HG02623 (cell line): ENCODE results near the gene MSRB3.

ENCODE experiments used
- ATAC-seq: cut with Tn5 transposase; IDR thresholded peaks from one replicate; pipeline ENCODE4 v1.9.1; 2021; ENCODE audit warnings: moderate library complexity; ENCODE audit not compliant: unreplicated experiment

Gene MSRB3

DNA sequence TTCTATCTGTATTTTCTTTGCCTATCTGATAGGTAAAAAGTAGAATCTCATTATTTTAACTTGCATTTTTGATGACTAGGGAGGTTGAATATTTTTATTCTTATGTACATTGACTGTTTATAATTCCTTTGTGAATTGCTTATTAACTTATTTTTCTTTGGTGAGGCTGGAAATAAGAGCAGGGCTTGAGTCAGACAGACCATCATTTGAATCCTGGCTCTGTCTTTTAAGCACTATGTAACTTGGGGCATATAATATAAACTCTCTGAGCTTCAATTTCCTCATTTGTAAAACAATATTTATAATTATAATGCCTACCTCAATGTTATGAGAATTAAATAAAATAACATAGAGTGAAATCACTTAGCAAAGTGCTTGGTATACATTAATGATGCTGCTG lies 108.9 kb downstream of the MSRB3 start:
- ATAC-seq = no peak

DNA sequence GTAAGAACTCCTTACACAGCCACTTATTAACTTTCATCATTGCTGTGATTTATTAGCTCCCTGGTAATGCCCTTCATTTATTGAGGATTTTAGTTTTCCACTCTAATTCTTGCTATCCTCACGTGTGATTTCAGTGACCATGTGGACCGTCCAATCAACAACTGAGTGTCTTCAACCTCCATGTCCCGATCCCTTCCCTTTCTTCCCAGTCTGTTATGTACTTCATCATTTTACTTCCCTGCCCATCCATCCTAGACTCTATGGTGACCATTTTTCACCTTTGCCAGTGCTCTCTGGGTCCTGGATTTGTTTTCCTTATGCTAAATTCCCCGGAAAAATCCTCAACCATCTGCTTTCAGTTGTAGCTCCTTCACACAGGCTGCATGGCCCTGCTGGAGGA lies 111.0 kb downstream of the MSRB3 start:
- no peak for ATAC-seq

DNA sequence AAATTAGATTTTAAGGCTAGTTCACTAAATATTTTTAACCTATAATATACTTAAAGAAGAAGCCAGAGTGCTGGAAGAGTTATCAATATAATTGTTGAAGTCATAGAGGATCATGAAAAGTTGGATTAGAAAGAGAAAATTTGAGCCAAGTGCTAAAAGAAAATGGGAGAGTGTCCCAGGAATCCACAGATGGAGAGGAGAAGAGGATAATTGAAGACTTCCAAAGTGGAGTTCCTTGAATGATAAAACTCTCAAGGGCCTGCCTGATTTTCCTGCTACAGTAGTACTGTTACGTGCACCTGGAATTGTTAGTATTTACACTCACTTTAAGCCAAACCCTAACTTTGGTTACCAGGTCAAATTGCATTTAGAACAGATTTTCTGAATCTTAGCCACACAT lies 113.2 kb downstream of the MSRB3 start:
- ATAC-seq = no peak

DNA sequence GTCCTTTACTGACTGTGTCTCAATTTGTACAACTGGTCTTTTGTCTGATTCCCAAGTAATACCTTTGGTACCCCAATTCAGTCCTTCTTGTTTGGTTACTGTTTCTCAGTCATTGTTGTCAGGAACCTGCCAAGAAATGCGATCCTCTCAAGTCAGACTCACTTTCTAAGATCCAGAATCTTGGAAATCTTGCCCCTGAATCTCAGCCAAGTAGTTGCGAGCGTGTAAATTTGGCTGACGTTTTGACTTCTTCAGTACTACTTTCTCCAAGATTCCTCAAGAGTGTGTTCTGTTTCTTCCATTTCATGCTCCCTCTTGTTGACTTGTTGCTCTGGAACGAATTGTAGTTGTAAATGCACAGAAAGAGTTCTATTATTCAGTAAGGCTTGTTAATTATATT lies 114.0 kb downstream of the MSRB3 start:
- no peak for ATAC-seq

DNA sequence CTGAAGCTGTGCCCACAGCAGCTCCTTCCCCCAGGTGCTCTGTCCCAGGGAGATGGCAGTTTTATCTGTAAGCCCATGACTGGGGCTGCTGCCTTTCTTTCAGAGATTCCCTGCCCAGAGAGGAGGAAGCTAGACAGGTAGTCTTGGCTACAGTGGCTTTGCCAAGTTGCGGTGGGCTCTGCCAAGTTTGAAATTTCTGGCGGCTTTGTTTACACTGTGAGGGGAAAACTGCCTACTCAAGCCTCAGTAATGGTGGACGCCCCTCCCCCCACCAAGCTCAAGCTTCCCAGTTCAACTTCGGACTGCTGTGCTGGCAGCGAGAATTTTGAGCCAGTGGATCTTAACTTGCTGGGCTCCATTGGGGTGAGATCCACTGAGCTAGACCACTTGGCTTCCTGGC lies 124.7 kb downstream of the MSRB3 start:
- no peak for ATAC-seq

DNA sequence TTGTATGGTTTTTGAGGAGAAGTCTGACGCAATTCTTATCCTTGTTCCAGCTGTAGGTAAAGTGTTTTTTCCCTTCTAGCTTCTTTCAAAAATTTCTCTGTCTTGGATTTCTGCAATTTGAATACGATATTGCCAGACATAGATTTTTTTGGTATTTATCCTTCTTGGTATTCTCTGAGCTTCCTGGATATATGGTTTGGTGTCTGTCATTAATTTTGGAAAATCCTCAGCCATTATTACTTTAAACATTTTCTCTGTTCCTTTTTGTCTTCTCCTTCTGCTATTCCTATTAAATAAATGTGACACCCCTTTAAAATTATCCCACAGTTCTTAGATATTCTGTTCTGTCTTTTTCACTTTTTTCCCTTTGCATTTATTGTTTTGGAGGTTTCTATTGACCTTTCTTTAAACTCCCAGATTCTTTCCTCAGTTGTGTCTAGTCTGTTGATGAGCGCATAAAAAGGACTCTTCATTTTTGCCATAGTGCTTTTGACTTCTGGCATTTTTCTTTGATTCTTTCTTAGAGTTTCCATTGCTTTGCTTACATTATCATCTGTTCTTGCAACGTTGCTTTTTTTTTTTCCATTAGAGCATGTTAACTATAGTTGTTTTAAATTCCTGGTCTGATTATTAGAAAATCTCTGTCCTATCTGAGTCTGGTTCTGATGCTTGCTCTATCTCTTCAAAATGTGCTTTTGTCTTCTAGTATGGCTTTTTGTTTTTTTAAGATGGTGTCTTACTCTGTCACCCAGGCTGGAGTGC lies 129.1 kb downstream of the MSRB3 start:
- ATAC-seq = no peak

DNA sequence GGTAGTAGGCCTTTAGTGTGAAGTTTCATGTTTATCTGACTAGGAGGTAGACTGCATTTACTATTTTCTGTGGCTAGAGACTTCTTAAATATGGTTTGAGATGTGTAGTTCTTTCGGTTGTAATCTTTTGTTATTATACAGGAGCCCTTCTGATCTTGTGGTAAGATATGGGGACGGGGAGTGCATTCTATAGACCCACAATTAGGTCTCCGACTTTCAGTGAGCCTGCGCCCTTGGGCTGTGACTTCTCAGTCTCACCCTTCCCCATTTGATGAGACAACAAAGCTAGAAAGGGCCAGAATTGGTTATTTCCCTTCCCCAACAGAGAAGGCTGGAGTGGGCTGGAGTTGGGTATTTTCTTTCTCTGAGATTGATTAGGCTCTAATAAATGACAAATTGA lies 130.0 kb downstream of the MSRB3 start:
- no peak for ATAC-seq

DNA sequence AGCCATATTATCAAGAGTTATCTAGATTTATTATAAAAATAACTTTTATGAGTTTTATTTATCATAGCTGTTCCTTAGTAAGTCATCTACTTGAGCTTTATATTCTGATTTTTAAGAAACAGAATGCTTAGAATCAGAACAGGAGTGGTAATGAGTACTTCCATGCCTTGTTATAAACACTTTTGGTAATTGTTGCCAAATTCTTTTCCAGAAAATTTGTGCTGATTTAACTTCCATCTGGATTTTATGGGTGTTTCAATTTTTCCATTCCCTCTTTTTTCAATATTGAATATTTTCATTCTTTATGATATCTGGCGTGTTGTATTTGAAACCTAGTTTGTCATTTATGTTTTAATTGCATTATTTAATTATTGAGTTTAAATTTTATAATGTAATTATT lies 131.2 kb downstream of the MSRB3 start:
- ATAC-seq = no peak

DNA sequence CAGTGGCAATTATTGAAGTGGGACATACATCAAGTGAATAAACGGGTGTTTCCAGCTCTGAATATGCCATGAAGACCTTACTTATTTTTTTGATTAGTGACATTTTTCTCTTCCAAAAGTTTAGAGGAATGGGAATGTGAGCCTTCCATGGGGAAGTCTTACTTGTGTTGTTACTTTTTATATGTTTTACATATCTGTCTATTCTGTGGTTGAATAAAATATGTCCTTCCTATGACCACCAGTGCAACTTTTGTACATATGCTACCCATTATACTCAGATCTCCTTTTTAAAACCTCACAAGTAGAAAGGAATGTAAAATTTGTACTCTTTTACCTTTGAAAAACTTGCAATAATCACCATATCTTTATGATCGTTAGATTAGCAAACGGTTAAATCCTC lies 132.7 kb downstream of the MSRB3 start:
- ATAC-seq = no peak

DNA sequence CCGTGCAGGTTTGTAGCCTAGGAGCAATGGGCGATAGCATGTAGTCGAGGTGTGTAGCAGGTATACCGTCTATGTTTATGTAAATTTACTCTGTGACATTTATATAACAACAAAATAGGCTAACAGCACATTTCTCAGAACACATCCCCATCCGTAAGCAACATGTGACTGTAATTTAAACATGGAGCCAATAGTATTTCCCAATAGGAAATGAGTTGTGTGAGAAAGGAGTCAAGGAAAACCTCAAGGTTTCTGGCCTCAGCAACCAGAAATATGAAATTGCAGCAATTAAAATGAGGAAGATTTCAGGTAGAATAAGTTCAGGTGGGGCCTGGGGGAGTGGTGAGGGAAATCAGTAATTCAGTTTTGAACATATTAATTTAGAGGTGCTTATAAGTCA lies 136.0 kb downstream of the MSRB3 start:
- ATAC-seq = no peak

DNA sequence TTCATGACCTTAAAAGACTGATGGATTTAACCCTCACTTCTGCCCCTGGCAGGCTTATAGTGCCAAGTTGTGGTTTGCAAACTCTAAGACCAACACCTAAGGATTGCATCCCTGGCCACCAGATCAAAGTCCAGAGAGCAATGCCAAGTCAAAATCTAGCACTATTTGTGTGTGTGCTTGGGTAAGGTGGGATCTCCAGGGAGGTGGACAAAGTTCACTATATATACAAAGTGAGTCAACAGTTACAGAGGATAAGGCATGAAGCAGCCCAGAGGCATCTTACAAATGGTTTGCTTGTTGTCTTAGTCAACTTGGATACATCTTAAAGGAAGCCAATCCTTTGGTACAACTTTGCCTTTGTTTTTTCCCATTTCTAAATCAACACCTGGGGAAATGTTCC lies 137.3 kb downstream of the MSRB3 start:
- no peak for ATAC-seq

DNA sequence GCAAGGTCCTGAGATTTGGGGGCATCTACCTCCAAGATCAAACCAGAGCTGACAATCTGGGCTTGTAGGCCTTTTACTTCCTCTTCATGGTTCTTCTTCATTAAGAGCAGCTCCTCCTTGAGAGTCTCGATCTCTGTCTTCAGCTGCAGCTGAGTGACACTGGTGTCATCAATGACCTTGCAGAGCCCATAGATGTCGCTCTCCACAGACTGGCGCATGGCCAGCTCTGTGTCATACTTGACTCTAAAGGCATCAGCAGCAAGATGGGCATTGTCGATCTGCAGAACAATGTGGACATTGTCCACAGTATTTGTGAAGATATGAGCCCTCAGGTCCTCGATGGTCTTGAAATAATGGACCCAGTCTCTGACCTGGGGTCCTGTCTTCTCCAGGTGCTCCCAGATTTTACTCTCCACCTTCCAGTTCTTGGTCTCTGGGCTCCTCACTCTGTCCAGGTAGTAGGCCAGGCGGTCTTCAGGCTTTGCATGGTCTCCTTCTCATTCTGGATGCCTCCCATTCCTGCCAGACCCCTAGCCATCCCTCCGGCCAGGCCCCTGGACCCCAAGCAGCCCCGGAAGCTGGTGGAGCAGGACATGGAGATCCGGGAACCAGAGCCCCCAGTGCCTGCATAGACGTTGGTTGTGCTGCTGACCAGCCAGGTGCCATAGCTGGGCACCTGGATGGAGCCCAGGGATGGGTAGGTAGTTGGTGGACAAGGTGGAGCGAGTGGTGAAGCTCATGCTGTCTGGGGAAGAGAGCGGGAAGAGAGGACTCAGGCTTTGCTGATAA lies 141.0 kb downstream of the MSRB3 start:
- ATAC-seq = no peak

DNA sequence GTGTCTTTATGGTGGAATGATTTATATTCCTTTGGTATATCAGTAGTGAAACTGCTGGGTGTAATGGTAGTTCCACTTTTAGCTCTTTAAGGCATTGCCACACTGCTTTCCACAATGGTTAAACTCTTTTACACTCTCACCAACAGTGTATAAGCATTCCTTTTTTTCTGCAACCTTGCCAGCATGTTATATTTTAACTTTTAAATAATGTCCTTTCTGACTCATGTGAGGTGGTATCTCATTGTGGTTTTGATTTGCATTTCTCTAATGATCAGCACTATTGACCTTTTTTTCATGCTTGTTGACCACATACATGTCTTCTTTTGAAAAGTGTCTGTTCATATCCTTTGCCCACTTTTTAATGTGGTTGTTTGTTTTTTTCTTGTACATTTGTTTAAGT lies 142.5 kb downstream of the MSRB3 start:
- ATAC-seq = no peak

DNA sequence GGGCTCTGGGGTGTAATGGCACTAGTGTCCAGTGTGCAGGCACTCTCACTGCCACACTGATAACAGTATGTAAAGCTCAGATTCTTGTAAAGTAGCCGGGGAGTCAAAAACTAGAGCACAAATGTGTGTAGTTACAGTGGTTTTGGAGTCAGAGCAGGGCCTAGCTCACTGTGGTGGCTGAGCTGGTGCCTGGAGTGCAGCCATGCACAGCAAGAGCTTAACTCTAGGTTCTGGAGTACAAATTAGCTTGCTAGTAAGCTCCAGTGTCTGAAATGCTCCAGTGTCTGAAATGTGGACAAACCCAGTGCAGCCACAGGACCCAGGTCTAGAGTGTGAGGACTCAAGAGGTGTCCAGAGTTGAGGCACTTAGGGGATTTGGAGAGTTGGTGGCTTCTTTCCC lies 149.2 kb downstream of the MSRB3 start:
- ATAC-seq = no peak

DNA sequence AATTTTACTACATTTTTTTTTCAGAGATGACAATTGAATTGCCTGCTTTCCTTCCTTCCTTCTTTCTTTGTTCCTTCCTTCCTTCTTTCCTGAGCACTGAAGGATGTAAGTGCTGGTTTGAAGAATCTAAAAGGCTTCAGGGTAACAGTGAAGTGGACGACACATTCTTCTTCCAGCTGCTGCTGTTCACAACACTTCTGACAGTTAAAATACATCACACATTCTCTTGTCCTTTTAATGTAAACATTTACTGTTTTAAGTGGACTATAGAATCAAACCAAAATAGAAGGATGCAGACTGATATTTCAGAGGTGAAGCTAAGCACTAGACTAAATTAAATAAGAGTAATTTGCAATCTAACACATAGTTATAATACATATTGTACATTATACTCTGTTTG lies 151.5 kb downstream of the MSRB3 start:
- no peak for ATAC-seq

DNA sequence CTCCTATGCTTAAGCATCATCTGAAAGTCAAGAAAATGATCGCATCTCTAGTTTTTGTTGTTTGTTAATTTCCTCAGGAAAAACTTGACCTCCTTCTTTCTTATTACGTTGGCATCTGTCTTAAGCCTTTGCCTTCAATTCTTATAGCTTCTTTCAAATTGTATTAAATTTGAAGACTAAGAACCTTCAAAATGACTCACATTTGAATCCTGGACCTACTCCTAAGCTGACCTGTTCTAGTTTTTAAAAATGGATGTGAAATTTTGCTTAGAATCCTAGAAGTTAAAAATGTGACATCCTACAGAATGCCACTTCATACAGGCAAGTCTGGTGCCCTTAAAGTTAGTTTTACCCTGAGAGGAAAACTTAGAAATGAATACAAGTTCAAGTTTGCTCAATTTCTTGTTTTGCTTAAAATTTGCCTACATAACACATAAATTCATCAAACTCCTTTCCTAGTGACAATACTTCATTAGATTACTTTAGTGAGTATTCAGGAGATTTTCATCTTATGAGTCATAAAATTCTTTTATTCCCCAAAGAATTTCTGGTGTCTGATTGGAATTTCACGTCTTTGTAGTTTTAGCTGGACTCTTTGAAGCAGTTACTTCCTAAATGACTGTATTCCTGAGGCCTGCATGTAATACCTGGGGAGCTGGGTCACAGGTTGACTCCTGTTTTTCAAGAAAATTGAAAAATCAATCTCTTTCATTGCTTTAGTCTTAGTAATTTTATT lies 152.3 kb downstream of the MSRB3 start:
- no peak for ATAC-seq

DNA sequence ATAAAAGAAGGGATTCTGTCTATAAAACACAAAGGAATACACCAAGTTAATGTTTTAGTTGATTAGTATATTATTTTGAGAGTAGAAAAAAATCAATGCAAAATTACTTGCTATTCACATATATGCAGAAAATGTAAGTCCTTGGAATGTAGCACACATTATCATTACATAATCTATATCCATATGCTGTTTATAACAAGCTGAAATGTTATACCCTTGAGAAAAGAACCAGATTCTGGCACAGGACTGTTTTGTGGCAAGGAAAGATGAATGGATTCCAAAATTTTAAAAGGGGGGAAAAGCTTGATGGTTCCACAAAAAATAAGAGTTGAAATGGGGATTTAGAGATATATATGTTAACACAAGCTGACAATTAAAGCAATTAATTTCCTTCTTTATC lies 153.6 kb downstream of the MSRB3 start:
- no peak for ATAC-seq

DNA sequence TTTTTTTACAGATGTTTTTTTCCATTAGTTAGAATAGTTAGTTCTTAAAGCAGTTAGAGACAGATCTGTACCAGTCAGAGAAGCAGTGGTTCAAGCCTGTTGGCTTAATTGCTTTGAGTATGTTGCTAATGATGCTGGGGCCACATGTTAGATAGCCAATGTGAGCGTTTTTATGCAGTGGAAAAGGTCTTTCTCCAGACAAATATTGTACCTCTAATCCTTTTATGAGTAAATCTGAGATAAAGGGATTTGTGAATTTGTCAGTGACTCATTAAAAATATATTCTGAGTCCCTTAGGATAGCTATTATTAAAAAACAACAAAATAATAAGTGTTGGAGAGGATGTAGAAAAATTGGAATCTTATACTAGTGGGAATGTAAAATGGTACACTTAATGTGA lies 154.2 kb downstream of the MSRB3 start:
- no peak for ATAC-seq

DNA sequence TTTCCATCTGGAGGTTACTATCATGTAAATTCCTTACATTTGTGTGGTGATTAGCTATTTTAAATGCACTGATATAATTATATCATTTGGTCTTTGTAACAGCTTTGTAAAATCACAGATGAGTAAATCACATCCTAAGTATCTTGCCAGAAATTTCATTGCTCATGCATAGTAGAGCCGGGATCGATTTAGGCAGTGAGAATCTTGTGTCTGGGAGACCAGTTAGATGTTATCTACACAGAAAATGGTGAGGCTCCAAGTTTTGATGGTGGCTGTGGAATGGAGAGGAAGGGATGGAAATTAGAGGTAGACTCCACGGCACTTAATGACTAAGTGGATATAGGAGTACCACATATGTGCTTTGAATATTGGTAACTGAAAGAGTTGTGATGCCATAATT lies 156.3 kb downstream of the MSRB3 start:
- ATAC-seq = no peak

DNA sequence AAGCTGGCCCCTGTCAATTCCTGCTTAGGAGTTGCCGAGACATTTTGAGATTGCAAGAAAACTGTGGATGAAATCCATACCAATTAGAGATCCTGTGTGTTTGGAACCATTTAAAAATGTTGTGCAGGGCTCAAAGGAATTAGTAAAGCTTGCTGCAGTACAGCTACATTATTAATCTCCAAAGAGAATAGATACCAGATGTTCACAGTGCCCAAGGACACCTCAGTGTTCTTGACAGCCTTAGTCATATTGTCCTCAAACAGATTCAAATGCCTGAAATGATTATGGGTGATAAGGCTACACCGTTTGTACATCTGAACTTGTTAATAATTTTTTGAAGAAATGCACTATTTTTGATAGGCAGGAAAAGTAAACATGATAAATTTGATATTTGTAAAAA lies 164.6 kb downstream of the MSRB3 start:
- no peak for ATAC-seq

DNA sequence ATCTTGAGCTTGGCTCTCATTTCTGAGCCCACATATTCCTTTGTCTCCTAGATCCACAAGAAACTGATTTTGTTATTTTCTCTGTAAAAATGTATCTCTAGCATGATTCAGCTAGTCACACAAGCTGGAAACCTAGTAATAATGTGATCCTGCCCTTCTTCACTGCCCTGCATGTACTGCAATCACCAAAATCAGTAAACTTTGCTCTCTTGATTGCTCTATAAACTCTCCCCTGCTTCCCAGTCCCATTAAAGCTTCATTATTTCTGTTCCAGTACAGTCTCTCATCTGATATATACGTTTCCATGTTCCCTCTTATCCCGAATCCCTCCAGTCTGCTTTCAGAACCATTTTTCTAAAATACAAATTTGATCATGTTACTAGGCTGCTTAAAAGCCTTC lies 166.5 kb downstream of the MSRB3 start:
- no peak for ATAC-seq

DNA sequence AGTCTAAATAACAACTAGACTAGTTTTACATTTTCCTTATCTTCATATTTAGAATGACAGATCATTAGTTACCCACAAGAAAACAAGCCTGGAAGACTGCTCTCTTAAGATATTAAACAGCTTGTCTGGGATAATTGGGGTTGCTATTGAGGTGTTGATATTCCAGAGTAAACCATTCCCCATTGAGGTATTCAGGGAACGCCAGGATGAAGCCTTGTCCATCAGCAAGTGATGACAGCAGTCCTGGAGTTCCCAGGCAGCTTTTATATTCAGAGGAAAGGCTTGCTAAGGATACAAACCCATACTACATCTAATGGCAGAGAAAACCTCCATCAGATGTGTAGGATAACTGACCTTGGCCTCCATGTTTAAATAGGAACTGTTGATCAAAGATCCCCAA lies 168.4 kb downstream of the MSRB3 start:
- ATAC-seq = no peak
